ENCODE measurements around the gene ZNF860.
"Not testable (repeated sequence)": the region's sequence is repeated elsewhere in the genome, so short reads cannot be mapped to it uniquely, and the experiment has no call there.

Gene ZNF860

DNA sequence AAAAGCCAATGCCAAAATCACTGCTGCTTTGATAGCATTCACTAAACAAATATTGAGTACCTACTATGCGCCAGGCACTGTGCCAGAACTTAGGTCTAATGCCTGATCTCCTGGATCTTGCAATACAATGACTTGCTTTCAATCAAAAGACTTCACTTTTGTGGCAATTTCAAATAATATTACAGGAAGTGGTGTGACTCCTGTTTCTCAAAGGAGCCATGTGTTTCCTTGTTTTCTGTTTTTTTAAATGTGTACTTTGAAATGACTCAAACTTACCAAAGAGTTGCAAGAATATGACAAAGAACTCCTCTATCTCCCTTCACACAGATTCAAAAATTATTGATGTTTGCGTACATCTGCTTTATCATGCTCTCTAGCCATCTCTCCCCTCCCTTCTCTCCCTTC is 18.7 kb upstream of the ZNF860 start:
- DNase-seq = no peak

DNA sequence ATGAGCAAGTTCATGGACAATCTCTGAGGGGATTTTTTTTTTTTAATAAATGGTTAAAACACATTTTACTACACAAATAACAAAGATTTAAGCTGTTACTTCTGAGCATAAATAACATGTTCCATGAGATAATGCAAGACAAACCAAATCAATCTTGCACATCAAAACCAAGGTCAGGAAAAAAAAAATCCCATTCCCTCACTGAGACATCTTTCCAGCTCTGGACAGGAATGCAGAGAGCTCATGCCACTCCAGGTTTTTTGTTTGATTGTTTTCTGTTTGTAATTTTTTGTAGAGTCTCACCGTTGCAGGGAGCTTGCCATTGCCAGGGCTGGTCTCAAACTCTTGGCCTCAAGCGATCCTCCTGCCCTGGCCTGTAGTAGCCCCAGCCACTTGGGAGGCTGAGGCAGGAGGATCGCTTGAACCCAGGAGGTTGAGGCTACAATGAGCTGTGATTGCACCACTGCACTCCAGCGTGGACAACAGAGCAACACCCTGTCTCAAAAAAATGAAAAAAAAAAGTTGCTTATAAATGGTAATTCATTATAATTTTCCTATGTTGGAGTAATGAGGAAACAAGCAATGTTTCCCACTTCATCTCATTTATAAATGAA is 14.5 kb upstream of the ZNF860 start:
- no peak for DNase-seq

DNA sequence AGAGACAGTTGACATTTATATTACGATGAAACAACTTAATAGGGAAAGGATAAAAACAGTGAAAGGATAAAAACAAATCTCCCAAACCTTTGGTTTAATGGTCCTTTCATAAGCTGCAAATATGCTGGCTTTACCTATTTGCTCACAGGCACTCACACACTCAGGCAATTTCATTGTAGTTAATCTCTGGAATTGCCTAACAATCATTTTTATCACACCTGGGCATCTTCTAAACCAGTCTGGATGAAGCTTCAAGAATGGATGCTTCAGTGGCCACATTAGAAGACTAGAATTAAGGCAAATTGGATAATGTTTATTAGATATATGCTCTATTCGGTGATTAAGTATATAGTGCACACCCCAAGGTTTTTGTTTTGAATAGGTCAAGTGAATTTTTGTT is 14.0 kb upstream of the ZNF860 start:
- DNase-seq = no peak

DNA sequence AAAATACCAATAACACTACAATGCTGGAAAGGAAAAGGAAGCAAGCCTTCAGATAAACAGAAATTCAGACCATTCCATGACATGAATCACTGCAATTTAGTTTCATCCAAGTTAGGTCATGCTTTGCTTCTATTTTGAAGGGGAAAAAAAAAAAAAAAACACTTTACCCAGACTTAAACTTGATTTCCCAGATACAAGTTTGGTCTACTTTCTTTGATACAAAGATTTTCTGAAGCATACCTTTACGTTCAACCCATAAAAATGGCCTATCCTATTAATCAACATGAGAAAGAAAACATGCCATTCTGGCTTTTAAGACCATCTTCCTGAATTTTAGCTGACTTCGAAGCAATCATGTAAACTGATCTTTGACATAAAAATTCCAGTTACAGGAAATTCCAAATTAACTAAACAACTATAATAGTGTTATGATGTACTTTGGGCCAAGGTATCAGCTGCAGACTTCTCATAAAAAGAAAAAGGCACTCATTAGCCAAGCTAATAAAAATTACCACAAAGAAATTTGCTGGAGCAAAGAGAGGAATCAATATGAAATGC is 13.1 kb upstream of the ZNF860 start:
- no peak for DNase-seq

DNA sequence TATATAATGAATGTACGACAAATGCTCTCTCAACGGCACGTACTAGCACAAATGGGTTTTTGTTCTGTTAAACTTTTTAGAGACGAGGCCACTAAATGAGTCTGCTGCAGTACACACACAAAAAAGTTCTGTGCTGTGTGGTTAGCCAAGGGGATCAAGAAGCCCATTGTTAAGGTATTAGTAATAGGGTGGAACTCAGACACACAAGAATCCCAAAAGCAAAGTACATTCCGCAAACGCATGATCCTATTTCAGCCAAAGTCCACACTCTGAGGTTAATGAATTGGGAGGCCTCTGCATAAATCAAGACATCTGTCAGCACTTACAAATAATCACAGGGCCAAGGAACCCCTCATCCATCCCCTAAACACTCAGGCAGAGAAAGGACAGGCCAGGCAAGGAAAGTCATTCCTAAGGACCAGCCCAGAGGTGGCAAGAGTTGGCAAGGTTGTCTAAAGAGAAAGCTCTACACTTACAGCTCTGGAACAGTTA is 12.6 kb upstream of the ZNF860 start:
- no peak for DNase-seq

DNA sequence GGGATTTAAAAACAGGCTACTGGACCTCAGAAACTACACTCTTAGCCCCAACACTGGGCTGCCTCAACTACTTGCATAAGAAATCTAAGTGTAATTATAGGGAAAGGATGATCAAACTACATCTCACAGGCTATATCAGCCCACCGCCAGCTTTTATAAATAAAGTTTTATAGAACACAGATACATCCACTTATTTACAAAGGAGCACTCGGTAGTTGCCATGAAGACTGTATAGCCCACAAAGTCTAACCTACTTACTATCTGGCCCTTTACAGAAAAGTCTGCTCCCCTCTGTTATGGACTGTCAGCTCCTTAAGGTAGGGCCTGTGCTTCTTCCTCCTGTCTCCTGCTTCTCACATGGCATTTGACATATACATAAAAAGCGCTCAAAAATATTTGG is 9.9 kb upstream of the ZNF860 start:
- DNase-seq = no peak

DNA sequence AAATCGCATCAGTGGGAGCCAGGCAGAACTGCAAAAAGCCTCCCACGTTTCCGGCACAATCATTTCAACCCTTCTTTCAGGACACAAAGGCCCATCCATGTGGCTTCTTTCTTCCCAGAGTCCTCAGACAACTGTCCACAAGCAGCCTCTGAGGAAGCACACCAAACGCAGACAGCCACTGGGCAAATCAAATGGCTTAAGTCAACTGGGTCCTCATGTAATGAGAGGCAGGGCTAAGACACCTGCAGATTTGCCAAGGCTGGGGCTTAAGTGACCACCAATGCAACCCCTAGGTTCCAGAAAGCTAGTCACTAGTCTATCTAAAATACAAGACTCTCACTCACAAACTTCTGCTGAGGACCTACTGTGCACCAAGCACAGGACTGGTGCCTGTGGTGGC is 8.5 kb upstream of the ZNF860 start:
- no peak for DNase-seq

DNA sequence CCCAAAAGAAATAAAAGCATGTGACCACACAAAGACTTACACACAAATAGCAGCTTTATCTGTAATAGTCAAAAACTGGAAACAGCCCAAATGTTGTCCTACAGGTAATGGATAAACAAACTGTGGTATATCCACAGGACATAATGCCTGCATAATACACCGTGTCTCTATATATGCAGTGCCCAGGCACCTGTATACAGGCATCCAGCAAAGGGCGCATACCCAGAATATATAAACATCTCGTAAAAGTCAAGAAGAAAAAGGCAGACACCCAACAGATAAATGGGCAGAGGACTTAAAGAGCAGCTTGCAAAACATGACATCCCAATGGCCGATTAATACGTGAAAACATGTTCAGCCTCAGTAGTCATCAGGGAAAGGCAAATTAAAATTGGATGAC is 7.7 kb upstream of the ZNF860 start:
- DNase-seq = no peak

DNA sequence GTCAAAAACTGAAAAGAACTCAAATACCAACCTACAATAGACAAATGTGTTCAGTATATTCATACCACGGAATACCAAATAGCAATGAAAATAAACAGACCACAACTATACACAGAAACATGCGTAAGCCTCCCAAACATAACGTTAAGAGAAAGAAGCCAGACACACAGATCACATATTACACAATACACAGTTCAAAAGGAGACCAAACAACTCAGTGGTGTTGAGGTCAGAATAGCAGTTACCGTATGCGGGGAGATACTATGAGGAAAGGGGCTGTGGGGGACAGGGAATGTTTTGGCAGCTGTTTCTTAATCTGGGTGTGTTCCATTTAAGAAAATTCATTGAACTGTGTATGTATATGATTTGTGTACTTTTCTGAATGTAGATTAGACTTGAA is 7.1 kb upstream of the ZNF860 start:
- no peak for DNase-seq

DNA sequence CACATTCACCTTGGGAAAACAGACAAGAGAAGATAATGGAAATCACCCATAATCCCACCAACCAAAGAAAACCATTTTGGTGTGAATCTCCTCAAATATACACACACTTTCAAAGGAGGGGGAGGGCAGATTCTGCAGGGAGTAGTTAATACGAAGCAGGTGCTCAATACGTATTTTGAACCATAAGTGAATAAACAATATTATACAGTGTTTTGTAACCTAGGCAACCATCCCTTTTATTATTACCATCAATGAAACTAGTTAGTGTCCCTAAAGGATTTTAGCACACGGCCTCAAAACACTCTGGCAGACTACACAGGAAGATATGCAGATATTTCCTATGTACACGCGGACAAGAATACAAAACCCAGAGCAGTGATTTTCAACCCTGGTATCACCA is 6.6 kb upstream of the ZNF860 start:
- no peak for DNase-seq

DNA sequence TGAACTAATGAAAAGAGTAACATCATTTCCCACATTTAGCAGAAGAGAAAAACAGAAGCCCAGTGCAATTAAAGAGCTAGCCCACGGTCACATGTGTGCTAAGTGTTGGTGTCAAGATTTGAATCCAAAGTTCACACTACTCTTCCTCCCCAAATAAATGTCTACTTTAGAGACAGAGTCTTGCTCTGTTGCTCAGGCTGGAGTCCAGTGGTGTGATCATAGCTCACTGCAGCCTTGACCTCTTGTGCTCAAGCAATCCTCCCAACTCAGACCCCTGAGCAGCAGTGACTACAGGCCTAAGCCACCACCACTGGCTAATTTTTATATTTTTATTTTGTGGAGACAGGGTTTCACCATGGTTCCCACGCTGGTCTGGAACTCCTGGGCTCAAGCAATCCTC is 5.2 kb upstream of the ZNF860 start:
- no peak for DNase-seq

DNA sequence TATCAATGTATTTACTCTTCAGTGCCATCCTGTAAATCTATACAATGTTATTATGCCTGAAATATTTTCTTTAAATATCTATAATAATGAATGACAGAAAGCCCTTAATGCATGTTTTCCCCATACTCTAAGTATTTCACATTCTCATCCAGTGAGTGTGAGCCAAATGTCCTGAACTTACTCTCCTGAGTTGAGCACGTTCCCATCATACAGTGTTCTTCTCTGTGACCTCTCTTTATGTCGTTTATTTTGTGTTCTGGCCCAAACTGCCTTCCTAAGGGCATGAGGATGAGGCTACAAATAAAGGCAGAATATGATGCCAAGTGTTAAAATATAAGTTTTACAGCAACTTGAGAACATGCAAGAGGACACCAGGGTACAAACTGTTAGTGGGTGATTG is 3.8 kb upstream of the ZNF860 start:
- DNase-seq = no peak

DNA sequence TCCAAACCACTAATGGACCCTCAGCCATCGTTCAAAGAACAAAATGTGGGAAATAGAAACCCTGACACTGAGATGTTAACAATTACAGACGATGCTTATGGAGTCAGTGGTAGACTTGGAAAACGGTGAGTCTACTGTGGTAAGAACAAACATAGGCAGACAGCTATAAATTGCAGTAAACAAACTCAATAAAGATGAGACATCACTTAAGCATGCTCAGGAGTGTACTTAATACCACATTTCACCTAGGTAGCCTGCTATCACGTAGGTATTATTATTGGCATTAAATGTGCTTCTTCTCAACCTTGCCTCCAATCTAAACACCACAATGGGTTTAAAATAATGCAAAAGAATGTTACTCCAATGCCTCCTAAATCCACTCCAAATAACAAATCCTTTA is 3.0 kb upstream of the ZNF860 start:
- no peak for DNase-seq

DNA sequence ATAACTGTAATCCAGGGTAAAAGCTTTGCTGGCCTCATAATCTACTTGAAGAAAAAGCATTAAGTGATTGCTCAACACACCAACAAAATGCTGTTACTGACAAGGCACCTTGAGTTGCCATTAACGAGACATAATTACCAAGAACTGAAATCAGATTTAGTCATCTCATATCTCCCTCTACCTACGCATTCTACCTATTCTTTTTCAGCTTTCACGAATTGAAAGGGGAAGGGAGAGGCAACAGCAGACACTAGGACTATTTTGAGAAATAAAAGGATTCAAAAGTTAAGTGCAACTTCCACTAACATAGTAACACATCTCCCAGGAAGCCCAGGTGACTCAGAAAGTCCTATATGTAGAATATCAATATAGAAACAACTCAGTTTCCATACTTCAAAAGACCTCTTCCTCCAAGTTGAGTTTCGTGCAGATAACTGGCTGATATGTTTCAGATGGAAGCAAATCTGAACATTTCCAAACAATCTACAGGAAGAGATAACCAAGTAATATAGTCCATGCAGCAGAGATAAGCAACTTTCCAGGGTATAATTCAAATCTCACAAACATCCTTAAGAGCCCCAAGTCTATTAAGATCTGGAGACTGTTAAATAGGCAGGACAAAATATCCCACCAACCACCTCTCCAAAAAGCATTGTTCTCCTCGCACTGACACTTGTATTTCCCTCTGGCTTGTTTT is 2.4 kb upstream of the ZNF860 start:
- DNase-seq = no peak

DNA sequence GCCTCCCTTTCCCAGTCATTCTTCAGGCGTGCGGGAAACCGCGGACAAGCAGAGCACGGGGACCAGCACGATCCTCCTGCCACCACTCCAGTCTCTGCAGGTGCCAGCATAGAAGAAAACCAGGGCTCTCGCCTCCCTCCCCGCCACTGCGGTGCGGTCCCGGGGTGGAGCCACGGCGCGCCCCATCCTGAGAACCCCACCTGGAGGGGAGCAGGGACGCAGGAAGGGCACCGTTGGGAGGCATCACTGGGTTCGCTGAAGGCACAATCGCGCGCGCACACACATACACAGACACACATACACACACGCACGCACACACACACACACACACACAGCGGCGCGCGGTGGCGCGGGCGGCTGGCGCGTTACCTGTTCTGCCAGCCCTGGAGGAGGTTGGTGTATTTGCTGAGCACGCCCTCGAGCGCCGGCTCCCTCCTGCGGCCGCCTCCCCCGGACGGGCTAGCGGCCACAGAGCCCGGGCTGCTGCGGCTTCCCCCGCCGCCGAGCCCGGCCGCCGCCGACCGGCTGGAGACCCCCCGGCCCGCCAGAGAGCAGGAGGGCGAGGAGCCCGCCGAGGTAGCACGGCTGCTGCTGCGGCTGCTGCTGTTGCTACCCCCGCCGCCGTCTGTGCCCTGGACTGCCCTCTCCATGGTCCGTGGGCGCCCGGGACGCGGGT is 882 bp upstream of the ZNF860 start:
- peak; percentile 14 to 68 for DNase-seq

DNA sequence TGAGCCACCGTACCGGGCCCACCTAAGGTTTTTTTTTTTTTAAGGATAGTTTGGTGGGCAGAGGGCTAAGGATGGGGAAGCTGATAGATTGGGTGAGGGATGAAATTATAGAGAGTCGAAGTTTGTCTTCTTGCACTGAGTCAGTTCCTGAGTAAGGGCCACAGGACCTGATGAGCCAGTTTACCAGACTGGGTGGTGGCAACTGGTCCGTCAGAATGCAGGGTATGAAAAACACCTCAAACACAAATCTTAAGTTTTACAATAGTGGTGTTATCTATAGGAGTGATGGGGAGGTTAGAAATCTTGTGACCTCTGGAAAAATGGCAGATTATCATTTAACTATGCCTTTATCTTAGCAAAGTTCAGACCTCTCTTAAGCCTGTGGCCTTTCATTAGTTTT is 2.8 kb downstream of the ZNF860 start:
- DNase-seq = no peak

DNA sequence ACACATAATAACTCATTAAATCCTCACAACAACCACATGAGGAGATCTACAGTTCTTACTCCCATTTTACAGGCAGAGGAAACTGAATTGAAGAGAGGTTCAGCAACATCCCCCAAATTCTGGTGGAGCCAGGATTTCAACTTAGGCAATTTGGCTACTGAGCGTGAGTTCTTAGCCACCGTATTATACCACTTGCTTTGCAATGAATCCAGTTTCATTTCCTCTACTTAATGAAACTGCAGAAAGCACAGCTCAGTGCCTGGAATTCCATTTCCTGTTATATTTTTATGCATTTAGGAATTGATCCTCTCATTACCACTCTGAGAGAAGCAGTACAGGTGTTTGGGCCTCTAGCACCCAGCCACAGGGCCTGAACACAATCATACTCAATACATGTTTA is 4.3 kb downstream of the ZNF860 start:
- no peak for DNase-seq

DNA sequence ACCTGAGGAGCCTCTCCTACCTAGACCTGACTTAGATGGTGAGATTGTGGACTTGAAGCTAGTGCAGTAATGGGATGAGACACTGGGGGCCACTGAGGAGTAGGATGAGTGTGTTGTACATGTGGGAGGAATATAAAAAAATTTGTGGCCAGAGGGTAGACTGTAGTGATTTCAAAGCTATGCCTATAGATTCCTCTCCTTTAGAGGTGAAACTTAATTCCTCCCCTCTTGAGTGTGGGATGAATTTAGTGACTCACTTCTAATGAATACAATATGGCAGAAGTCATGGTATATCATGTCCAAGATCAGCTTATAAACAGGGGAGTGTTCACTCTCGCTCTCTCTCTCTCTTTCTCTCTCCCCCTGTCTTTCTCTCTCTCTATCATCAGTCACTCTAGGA is 6.7 kb downstream of the ZNF860 start:
- no peak for DNase-seq

DNA sequence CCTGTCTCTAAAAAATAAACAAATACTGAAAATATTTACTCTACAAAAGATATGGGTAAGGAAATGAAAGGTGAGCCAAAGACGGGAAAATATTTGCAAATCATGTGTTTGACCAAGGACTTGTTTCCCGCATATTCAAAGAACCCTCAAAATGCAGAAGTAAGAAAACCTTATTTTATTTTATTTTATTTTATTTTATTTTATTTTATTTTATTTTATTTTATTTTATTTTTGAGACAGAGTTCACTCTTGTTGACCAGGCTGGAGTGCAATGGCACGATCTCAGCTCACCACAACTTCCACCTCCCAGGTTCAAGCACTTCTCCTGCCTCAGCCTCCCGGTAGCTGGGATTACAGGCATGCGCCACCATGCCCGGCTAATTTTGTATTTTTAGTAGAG is 11.4 kb downstream of the ZNF860 start:
- DNase-seq = not testable (repeated sequence)

DNA sequence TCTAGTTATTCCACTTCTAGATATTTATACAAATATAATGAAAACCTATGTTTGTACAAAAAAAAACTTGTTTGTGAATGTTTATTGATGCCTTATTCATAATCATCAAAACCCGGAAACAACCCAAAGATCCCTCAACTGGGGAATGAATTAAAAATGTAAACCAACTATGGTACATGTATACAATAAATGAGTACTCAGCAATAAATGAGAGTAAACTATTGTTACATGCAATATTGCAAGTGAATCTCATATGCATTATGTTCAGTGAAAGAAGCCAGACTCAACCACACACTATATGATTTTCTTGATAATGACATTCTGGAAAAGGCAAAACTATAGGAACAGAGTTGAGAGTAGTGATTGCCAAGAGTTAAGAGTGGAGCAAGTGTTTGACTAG is 12.3 kb downstream of the ZNF860 start:
- DNase-seq = no peak

DNA sequence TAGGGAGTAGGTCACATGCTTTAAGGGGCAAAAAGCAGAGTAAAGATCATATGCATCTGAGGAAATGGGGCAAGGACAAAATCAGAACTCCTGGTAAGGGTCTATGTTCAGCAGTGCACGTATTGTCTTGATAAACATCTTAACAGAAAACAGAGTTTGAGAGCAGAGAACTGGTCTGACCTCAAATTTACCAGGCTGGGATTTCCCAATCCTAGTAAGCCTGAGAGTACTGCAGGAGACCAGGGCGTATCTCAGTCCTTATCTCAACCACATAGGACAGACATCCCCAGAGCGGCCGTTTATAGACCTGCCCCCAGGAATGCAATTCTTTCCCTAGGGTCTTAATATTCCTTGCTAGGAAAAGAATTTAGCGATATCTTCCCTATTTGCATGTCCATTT is 13.5 kb downstream of the ZNF860 start:
- DNase-seq = not testable (repeated sequence)

DNA sequence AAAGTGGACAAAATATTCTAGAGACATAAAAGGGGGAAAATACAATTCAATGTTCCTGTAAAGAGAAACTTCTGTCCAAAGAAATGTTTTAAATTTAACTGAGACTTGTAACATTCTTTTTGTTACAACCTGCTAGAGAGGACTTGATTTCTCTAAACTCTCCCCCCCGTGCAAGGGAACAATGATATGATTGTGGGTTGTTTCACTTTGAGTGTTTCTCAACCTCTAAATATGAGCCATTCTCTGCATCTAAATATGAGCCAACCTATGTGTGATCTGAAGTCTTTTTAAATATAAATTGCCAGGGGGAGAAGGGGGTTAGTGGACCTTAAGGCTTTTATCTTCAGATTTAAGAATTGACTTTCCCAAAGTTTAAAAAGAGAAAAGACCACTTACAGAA is 14.6 kb downstream of the ZNF860 start:
- no peak for DNase-seq

DNA sequence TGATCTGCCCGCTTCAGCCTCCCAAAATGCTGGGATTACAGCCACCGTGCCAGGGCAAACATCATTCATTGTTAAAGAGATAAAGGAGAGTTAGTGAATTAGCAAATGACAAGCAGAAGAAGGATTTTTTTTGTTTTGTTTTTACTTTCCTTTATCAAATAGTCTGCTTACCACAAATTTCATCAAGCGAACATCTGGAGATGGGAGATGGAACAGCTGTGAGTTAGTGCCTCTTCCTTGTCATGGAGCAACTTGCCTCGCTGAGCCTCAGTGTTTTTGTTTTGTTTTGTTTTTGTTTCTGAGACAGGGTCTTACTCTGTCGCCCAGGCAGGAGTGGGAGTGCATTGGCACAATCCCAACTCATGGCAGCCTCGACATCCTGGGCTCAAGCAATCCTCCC is 15.9 kb downstream of the ZNF860 start:
- DNase-seq = no peak

DNA sequence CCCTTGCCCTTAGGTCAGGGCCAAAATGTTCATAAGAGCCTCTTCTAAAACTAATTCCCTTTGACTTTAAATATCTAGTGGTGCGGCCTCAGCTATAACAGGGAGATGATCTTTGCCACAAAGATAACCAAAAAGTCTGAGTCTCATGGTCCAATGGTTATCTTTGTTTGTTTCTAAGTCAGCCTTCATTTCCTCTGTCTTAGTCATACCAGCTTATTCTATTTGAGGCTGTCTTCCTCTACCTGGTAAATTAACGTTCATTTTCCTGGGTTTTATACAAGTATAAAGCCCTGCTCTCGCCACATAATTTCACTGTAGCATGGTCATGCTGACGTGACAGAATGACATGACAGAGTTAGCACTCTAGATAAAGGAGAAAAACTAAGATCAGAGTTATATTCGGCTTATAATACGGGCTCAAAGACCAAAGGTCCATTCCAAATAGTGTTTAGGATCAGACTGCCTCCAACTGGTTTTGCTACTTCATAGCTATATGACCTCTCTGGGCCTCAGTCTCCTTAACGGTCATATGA is 18.4 kb downstream of the ZNF860 start:
- DNase-seq = no peak
